B cell (primary cell): Measurements from ENCODE around the gene TGM3. TPM values are rescaled to one million over a fixed set of nuclear protein-coding genes. Genes with fewer than 3 reads are reported as not detected.

Source experiments
- ATAC-seq: fragments of 200-7000 bp; cut with Tn5 transposase; one replicate; pipeline ENCODE4 v1.10.0; 2021; ENCODE audit warnings: low read depth, mild to moderate bottlenecking, moderate number of reproducible peaks, moderate library complexity
- CTCF ChIA-PET: fragments of 350-600 bp; sonication (Branson Sonifier 250); formaldehyde crosslinking; loops from one replicate; lab custom pipeline; 2021; ENCODE audit warnings: antibody characterized with exemption, inconsistent platforms; lab: Charles Lee
- POLR2A ChIA-PET: fragments of 350-600 bp; sonication (Branson Sonifier 250); formaldehyde crosslinking; loops from one replicate; lab custom pipeline; 2021; ENCODE audit warnings: antibody characterized with exemption; lab: Charles Lee
- DNase-seq: peaks from one replicate; pipeline ENCODE4 v3.0.0; 2013
- H2AFZ ChIP-seq: 2 replicates; pipeline ENCODE4 v1.6.1; 2012; ENCODE audit warnings: mild to moderate bottlenecking, low read depth, low read length; ENCODE audit not compliant: insufficient read depth, poor library complexity, severe bottlenecking
- H3K27ac ChIP-seq, 2 donors: 1 replicate in 1 of 2; 2 replicates in 1 of 2; pipeline ENCODE4 v1.5.1; 2012 to 2013; ENCODE audit warnings: low read length in 2 of 2, mild to moderate bottlenecking in 2 of 2, moderate library complexity in 1 of 2
- H3K27me3 ChIP-seq, 4 experiments: fragments of 200-600 bp in 1 of 4; sonication (generic) in 1 of 4; replicated peaks in 1 of 4; 1 replicate in 2 of 4; 2 replicates in 2 of 4; pipeline versions ENCODE4 v1.6.1 to v1.7.0; 2013 to 2016; ENCODE audit warnings: low read length in 3 of 4, mild to moderate bottlenecking in 2 of 4, mixed read lengths in 1 of 4, moderate library complexity in 1 of 4; ENCODE audit not compliant: insufficient read depth in 4 of 4, control insufficient read depth in 3 of 4; ENCODE audit errors: control extremely low read depth in 1 of 4
- H3K36me3 ChIP-seq, 2 experiments: replicated peaks in 1 of 2; 1 replicate in 1 of 2; 2 replicates in 1 of 2; pipeline versions ENCODE4 v1.6.1 to v1.7.1; 2013; ENCODE audit warnings: low read length in 1 of 2; ENCODE audit not compliant: insufficient read depth in 2 of 2, control insufficient read depth in 1 of 2; ENCODE audit errors: control extremely low read depth in 1 of 2, extremely low read depth in 1 of 2
- H3K4me1 ChIP-seq, 2 donors: fragments of 200-600 bp in 1 of 2; sonication (generic) in 1 of 2; 1 replicate in 1 of 2; 2 replicates in 1 of 2; pipeline versions ENCODE4 v1.5.1 to v1.6.1; 2013 to 2017; ENCODE audit warnings: low read length in 2 of 2; ENCODE audit not compliant: control insufficient read depth in 2 of 2, insufficient read depth in 2 of 2
- H3K4me2 ChIP-seq: replicated peaks from 2 replicates; pipeline ENCODE3; 2012; ENCODE audit warnings: mild to moderate bottlenecking, low read depth, low read length; ENCODE audit not compliant: poor library complexity, severe bottlenecking
- H3K4me3 ChIP-seq, 5 experiments: fragments of 200-600 bp in 1 of 5; sonication (generic) in 1 of 5; 1 replicate in 3 of 5; 2 replicates in 2 of 5; pipeline versions ENCODE4 v1.5.1 to v1.7.0; 2011 to 2016; ENCODE audit warnings: low read length in 4 of 5, mild to moderate bottlenecking in 4 of 5, low read depth in 2 of 5, control low read depth in 1 of 5, moderate library complexity in 1 of 5; ENCODE audit not compliant: insufficient read depth in 1 of 5; ENCODE audit errors: control extremely low read depth in 1 of 5, extremely low read depth in 1 of 5
- H3K79me2 ChIP-seq: fragments of 200-600 bp; sonication (generic); one replicate; pipeline ENCODE4 v1.6.0; 2016; ENCODE audit warnings: low read length; ENCODE audit not compliant: control insufficient read depth, insufficient read depth
- H3K9ac ChIP-seq: fragments of 200-600 bp; sonication (generic); 2 replicates; pipeline ENCODE4 v1.6.1; 2017; ENCODE audit warnings: mild to moderate bottlenecking, low read length, moderate library complexity
- H3K9me3 ChIP-seq, 3 donors: one replicate each; pipeline versions ENCODE4 v1.6.1 to v1.7.1; 2013; ENCODE audit warnings: low read length in 2 of 3; ENCODE audit not compliant: control insufficient read depth in 2 of 3, insufficient read depth in 1 of 3; ENCODE audit errors: control extremely low read depth in 1 of 3
- H4K20me1 ChIP-seq: 2 replicates; pipeline ENCODE4 v1.6.0; 2012; ENCODE audit warnings: mild to moderate bottlenecking, low read length; ENCODE audit not compliant: insufficient read depth, control insufficient read depth, poor library complexity, severe bottlenecking
- H3K27ac Mint-ChIP-seq: one replicate; pipeline ENCODE4 v1.8.0; 2021; ENCODE audit warnings: mixed read lengths
- H3K27me3 Mint-ChIP-seq: one replicate; pipeline ENCODE4 v1.8.0; 2021; ENCODE audit warnings: mixed read lengths
- H3K4me1 Mint-ChIP-seq: one replicate; pipeline ENCODE4 v1.8.0; 2021; ENCODE audit warnings: mixed read lengths
- H3K4me3 Mint-ChIP-seq: one replicate; pipeline ENCODE4 v1.8.0; 2021; ENCODE audit warnings: mixed read lengths
- H3K9me3 Mint-ChIP-seq: one replicate; pipeline ENCODE4 v1.8.0; 2022; ENCODE audit warnings: mixed read lengths; ENCODE audit not compliant: insufficient read depth
- CTCF ChIP-seq: fragments of 200-600 bp; IDR thresholded peaks from one replicate; pipeline ENCODE4 v1.8.0; 2022; ENCODE audit warnings: antibody characterized with exemption, mild to moderate bottlenecking
- EZH2 ChIP-seq: IDR thresholded peaks from 2 replicates; pipeline ENCODE4 v1.6.1; 2012; ENCODE audit warnings: borderline replicate concordance, low read depth, mild to moderate bottlenecking, moderate library complexity, low read length; ENCODE audit not compliant: insufficient read depth, poor library complexity, severe bottlenecking
- WGBS: methylation state at CpG from one replicate; pipeline ENCODE4 v1.1.5; 2013; ENCODE audit warnings: missing lambda C conversion rate; ENCODE audit not compliant: insufficient coverage; 5-methylcytosine and 5-hydroxymethylcytosine counted together
- intact Hi-C: fragments of 100-400 bp; cut with micrococcal nuclease; formaldehyde crosslinking; loops from one replicate; pipeline ENCODE4 v1.10.0; 2022
- polyA plus RNA-seq: library from polyadenylated mRNA; depleted of rRNA; stranded (reverse); fragments of >200 nt; gene quantifications from 2 replicates; pipeline ENCODE4 v1.2.3, GENCODE V29; 2012
- total RNA-seq, 2 donors: library from RNA; stranded (reverse); fragments of 120-200 nt in 1 of 2; gene quantifications; 1 replicate in 1 of 2; 2 replicates in 1 of 2; pipeline versions ENCODE4 v1.2.3 to v1.2.4, GENCODE V29; 2013 to 2022

Gene TGM3
- total and polyA plus RNA-seq, 2 donors (not counting 1 experiment from before 2014, with no cell fraction given) = not detected

GRCh38 chr20:2336471-2336870 lies 40.7 kb downstream of the TGM3 start:
- WGBS = 82% methylated on average over 4 of the region's 4 CpGs
- CTCF ChIA-PET = no interaction called here
- intact Hi-C loops = no loop called here

GRCh38 chr20:2337142-2337541 lies 41.3 kb downstream of the TGM3 start:
- Histone ChIP-seq H4K20me1 (no peaks in the 10 kb centered on the region), H2AFZ (no peak overlapping the region), H3K9me3 (no peaks in the 10 kb centered on the region), H3K4me1 (no peaks in the 10 kb centered on the region), H3K27ac (no peak overlapping the region), H3K4me2 (no peak overlapping the region), H3K36me3 (no peaks in the 10 kb centered on the region), H3K4me3 (no peak overlapping the region), H3K79me2 (no peaks in the 10 kb centered on the region), H3K9ac (no peak overlapping the region), H3K27me3 (peaks cover 0 to 6% (median 0%) of the 10 kb centered on the region in 4 experiments)
- 95% methylated on average over 4 of the region's 5 CpGs for WGBS
- intact Hi-C loops = no loop called here
- no peaks in the 10 kb centered on the region for H3K4me1 Mint-ChIP-seq
- CTCF ChIA-PET = interaction anchor here (0.7 kb wide), 1 partner anchor 209 kb away, joined by 3 read pairs; no protein-coding TSS in a partner anchor
- no peak for TF ChIP-seq CTCF
- H3K4me3 Mint-ChIP-seq = no peak overlapping the region
- POLR2A ChIA-PET = no interaction called here
- ATAC-seq = no peak
- H3K9me3 Mint-ChIP-seq = no peaks in the 10 kb centered on the region
- no peak overlapping the region for H3K27ac Mint-ChIP-seq
- peaks cover 25% of the 10 kb centered on the region for H3K27me3 Mint-ChIP-seq
- no peak for DNase-seq

More at GRCh38 chr20:2336471-2336870, 40.7 kb downstream of the TGM3 start:
- no peaks in the 10 kb centered on the region for H3K79me2 ChIP-seq
- ATAC-seq = no peak
- no peak overlapping the region for H3K4me2 ChIP-seq
- no peaks in the 10 kb centered on the region for H4K20me1 ChIP-seq
- H3K9me3 ChIP-seq = no peaks in the 10 kb centered on the region
- H3K27ac ChIP-seq = no peak overlapping the region
- H3K9ac ChIP-seq = no peak overlapping the region
- POLR2A ChIA-PET = no interaction called here
- TF ChIP-seq EZH2 (no peak), CTCF (no peak)
- Mint-ChIP-seq H3K4me1 (no peaks in the 10 kb centered on the region), H3K9me3 (no peaks in the 10 kb centered on the region), H3K27ac (no peak overlapping the region), H3K27me3 (peaks cover 24% of the 10 kb centered on the region), H3K4me3 (no peak overlapping the region)
- no peaks in the 10 kb centered on the region for H3K4me1 ChIP-seq
- DNase-seq = no peak
- H2AFZ ChIP-seq = no peak overlapping the region
- H3K4me3 ChIP-seq = no peak overlapping the region
- no peaks in the 10 kb centered on the region for H3K36me3 ChIP-seq
- H3K27me3 ChIP-seq = peaks cover 0 to 2% (median 0%) of the 10 kb centered on the region in 4 experiments
